ENCODE results near the gene SEMA3E. TPM values are rescaled to one million over a fixed set of nuclear protein-coding genes. Genes with fewer than 3 reads are reported as not detected.

The SEMA3E gene
- total and polyA plus RNA-seq, 8 donors: 2.1 to 38.0 (median 23.8) TPM

GRCh38 chr7:83588602-83589240, 60.2 kb downstream of the SEMA3E start:
- Histone ChIP-seq H3K27me3 (no peaks in the 10 kb centered on the region), H3K9me3 (no peaks in the 10 kb centered on the region), H3K4me3 (no peak overlapping the region), H3K4me1 (no peaks in the 10 kb centered on the region), H3K36me3 (no peaks in the 10 kb centered on the region), H3K27ac (no peak overlapping the region)
- intact Hi-C loops (cut with DNase I): no loop called here
- ATAC-seq: no peak
- TF ChIP-seq CTCF (IDR thresholded peaks at IDR 0.05): no peak
- DNase-seq: no peak

- Histone ChIP-seq H3K4me3 (no peak overlapping the region), H3K4me1 (no peaks in the 10 kb centered on the region), H3K27me3 (no peaks in the 10 kb centered on the region), H3K9me3 (no peaks in the 10 kb centered on the region), H3K27ac (no peak overlapping the region), H3K36me3 (no peaks in the 10 kb centered on the region)
- no peak for TF ChIP-seq CTCF (IDR thresholded peaks at IDR 0.05)
- intact Hi-C loops (cut with DNase I): no loop called here
- DNase-seq (peak in 1 of 4 donors; percentile 17), ATAC-seq (no peak)
These were observed 62.7 kb downstream of the SEMA3E start for GRCh38 chr7:83586281-83586680.

- Histone ChIP-seq H3K27me3 (no peaks in the 10 kb centered on the region), H3K36me3 (no peaks in the 10 kb centered on the region), H3K4me3 (no peak overlapping the region), H3K9me3 (no peaks in the 10 kb centered on the region), H3K27ac (no peak overlapping the region), H3K4me1 (no peaks in the 10 kb centered on the region)
- TF ChIP-seq CTCF (IDR thresholded peaks at IDR 0.05): no peak
- no peak for ATAC-seq
- DNase-seq: no peak
- intact Hi-C loops (cut with DNase I): no loop called here
These were observed 67.1 kb downstream of the SEMA3E start for GRCh38 chr7:83581667-83582435.

- no peak for TF ChIP-seq CTCF (IDR thresholded peaks at IDR 0.05)
- ATAC-seq (no peak), DNase-seq (no peak)
- intact Hi-C loops (cut with DNase I): no loop called here
- Histone ChIP-seq H3K4me3 (no peak overlapping the region), H3K4me1 (no peaks in the 10 kb centered on the region), H3K27me3 (no peaks in the 10 kb centered on the region), H3K9me3 (no peaks in the 10 kb centered on the region), H3K27ac (no peak overlapping the region), H3K36me3 (no peaks in the 10 kb centered on the region)
These were observed 69.2 kb downstream of the SEMA3E start for GRCh38 chr7:83579740-83580139.

GRCh38 chr7:83575436-83575835, 73.5 kb downstream of the SEMA3E start:
- no peak for TF ChIP-seq CTCF (IDR thresholded peaks at IDR 0.05)
- no peaks in the 10 kb centered on the region for H3K4me1 ChIP-seq
- H3K4me3 ChIP-seq: no peak overlapping the region

More at GRCh38 chr7:83575436-83575835, 73.5 kb downstream of the SEMA3E start:
- ATAC-seq: no peak
- H3K36me3 ChIP-seq: no peaks in the 10 kb centered on the region
- no peaks in the 10 kb centered on the region for H3K27me3 ChIP-seq
- intact Hi-C loops (cut with DNase I): no loop called here
- DNase-seq: peak in 2 of 4 donors; percentile 44 to 53
- H3K27ac ChIP-seq: no peak overlapping the region
- H3K9me3 ChIP-seq: no peaks in the 10 kb centered on the region
